ENCODE measurements around the gene MGRN1.

MGRN1 gene

DNA sequence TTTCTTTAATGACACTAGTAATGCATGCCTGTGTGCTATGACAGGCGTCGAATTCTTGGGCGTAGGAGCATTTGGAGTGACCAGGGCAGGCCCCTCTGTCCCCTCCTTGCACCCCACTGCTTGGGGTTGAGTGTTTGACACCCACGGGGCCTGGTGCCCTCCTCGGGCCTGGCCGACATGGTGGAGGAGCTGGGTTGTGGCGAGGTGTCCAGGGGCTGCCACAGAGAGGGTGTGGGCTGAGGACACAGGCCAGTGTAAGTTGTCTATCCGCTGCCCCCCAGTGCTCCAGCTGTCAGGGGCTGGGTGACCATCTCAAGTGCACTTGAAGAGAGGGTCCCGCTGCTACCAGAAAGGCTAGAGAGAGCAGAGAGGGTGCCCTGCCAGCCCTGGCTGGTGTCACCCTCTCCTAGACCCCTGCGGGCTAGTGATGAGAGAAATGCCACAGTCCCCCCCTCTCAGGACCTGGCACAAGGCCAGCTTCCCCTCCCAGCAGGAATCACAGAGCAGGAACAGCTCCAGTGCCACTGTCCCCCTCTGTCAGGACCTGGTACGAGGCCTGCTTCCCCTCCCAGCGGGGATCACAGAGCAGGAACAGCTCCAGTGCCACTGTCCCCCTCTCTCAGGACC, 30.5 kb downstream of the MGRN1 start:
- DNase-seq = no peak

- DNase-seq = no peak
These were observed 31.2 kb downstream of the MGRN1 start for GRCh38 chr16:4655801-4656200.

- no peak for DNase-seq
These were observed 31.6 kb downstream of the MGRN1 start for GRCh38 chr16:4656221-4656620.

DNA sequence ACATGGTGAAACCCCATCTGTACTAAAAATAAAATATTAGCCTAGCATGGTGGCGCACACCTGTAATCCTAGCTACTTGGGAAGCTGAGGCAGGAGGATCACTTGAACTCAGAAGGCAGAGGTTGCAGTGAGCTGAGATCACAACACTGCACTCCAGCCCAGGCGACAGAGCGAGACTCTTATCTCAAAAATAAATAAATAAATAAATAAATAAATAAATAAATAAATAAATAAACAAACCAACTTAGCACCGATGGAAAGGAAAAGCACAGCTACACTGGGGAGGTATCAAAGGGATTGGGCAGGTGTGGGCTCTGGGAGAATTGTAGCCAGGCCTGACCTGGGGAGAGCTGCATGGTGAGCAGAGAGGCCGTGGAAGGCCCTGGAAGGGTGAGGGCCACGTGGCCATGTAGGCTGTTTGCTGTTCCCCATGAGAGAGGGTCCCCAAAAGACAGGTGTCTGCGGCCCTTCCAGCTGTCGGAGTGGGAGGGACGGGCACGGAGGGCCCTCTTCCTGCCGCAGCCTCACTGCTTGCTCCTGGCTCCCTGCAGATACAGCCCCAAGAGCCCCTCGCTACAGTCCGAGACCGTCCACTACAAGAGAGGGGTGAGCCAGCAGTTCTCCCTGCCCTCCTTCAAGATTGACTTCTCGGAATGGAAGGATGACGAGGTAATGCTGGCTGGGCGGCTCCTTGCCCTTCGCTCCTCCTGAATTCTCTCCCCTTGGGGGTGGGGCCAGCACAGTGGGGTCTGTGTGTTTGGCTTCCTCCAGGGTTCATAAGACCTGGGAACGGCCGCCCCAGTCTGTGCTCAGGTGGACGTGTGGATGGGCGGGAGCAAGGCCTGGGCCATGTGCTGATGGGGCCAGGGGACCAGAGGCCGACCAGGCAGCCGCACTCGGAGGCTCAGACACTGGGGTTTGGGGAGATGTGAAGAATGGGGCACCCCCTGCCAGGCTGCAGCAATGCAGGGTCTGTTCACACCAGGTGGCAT, 32.4 kb downstream of the MGRN1 start:
- no peak for DNase-seq

DNA sequence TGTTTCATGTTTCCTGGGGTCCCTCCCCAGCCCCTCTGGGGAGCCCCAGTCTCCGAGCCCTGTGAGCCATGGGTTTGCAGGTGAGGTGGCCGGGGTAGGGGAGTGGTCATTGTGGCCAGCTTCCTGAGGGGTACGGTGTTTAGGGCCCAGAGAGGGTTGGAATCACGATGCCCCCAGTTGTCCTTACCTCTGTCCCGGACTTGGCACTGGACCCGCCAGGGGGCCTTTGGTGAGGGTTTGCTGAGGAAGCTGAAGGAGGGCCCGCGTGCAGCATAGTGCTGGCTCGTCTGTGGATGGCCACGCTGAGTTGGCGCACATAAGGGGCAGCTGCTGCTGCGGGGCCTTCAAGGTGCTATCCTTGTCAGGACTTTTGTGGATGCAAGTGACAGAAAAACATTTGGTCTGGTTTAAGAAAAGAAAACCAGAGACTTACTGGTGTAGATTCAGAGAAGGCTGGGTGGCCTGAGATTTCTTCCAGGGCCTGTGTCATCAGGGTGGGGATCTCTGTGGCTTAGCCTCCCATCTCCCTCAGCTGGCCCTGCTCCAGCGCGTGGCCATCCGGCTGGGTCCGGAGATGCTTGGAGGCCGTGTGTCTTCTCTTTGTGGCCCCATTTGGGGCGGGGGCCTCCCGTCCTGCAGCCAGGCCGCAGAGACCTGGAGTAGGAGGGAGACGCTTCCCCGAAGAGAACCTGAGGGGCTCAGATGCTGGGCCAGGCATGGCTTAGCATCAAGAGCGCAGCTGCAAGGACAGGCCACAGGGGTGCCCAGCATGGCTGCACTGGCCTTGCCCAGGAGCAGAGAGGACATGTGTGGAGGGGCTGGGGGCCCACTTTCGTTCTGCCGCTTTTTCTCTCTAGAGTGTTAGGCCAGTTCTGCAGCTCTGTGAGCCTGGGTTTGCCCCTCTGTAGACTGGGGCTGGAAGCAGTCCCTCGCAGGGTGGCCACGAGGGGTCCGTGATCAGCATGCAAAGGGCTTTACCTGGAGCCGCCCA, 35.0 kb downstream of the MGRN1 start:
- DNase-seq = no peak

DNA sequence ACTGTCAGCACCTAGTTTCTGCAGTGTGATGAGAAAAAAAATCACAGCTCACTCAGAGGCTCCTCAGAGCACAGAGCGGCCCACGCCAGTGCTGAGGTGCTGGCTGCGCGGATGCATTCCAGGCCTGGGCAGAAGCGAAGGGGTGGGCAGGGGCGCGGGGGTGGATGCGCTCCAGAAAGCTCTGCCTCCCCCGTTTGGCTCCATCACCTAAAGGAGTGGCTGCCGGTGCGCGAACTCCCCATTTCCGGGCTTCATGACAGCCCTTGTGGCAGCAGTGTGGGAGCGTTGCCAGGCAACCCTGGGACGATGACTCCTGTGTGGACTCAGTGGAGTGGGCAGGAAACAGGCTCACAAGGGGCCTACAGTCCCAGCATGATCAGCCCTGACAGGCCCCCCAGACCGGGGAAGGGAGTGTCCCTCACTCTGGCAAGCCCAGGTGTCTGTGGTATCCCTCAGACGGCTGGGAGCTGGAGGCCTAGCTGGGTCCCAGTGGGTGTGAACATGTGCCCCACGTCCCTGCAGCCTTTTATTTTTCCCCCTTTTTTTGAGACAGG, 35.9 kb downstream of the MGRN1 start:
- DNase-seq = peak; percentile 28

DNA sequence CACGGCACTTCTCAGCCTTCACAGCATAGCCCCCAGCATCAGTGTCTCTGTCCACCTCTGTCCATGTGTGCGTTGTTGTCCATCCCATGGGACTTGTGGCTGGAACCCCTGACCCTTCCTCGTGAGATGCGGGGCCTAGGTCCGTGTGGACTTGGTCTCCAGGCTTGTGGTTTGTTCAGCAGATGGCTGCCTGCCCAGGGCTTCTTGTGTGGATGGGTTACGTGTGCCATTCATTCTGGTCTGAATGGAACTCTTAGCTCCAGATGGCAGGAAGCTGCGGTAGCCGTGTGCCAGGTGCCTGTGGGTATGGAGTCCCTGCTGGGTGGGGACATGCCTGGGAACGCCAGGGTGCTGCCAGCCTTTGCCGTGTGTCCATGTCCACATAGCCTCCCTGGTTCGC, 37.0 kb downstream of the MGRN1 start:
- peak; percentile 37 for DNase-seq

DNA sequence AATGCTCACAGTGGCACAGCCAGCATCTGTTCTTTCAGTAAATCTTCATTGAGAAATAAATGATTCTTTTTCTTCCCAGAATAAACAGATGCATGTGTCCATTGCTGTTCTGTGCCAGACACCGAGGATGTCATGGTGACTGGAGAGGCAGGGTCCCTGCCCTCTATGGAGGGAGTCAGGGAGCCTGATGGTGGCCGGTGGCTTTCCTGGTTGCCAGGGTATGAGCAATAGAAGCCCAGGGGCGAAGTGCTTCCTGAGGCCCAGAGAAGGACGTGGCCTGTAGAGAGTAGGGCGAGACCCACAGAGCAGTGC, 38.8 kb downstream of the MGRN1 start:
- DNase-seq = no peak

DNA sequence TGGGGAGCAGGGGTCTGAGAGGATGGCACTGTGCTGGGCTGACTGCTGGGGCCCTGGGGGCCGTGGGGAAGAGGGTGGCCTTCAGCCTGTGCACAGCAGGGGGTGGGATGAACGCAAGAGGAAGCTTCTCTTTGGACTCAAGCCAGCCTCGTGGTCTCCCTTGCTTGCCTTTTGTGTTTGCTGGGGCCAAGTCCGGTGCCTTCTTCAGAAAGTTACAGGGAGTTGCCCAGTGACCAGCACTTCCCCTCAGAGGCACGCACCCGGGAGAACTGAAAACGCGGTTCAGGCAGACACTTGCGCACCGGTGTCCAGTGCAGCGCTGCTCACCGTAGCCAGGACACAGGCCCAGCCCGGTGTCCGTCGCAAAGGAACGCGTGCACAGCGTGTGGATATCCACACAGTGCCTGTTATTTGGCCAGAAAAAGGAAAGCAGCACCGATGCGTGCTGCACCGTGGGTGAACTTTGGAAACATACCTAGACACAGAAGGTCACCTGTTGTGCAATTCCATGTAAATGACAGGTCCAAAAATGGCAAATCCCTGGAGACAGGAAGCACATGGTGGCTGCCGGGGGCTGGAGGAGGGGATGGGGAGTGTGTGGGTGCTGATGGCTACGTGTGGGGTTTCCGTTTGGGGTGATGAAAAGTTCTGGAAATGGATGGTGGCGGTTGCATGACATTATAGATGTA, 39.3 kb downstream of the MGRN1 start:
- DNase-seq = peak; percentile 54

- no peak for DNase-seq
These were observed 40.2 kb downstream of the MGRN1 start for GRCh38 chr16:4664538-4665418.

DNA sequence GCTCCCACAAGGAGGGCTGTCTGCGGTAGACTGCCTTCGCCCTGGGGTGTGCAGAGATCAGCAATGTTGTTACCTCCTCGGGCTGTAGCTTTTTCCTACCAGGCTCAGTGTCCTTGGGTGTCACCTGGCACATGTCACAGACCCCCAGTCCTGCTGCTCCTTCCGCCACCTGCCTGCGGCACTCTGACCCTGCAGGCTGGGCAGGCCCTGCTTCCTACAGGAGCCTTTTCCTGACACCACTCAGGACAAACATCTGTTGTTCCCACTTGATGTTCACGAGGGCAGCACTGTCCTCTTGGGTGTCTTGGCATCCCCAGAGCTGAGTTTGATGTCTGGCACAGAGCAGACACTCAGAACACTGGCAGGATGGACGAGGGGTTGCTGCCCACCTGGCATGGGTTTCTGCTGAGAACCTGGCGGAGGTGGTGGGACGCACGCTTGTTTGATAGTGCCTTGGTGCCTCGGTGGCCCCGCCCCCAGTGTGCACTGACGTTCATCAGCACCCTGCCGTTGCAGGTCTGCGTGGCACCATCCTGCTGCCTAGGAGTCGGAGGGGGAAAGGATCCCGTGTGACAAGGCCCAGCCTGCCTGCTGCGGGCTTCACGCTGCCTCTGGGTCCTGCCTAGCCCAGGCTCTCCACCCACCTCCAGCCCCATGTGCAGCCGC, 42.0 kb downstream of the MGRN1 start:
- no peak for DNase-seq

DNA sequence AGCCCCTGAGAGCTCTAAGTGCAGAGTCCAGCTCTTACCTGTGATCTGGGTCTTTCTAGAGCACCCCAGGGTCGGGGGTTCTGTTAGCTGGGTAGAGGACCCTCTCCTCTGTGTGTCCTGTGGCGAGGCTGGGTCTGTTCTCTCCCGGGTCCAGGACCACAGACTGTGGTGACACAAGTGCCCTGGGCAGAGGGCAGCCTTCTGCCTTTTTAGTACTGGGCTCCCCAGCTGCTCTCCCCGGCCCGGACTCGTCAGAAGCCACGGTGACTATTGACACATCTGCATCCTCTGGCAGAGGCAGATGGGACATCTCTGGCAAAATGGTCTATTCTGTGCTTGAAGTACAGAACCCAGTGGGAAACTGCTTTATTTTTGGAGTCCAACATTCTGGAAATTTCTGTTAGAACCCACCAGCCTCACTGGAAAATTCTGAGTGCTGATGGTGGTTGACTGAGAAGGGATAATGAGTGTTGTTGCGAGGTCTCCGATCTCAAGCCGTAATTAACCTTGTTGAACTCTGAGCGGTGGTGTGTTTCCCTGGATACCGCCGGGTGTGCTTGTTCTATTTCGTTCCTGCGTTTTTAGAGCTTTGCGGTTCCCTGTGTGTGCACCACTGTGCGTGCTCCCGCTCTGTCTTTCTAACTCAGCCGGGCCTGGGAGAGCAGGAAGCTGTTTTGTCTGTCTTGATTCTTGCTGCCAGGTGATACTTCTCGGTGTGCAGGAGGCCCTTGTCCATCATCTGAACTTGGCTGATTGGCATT, 42.8 kb downstream of the MGRN1 start:
- DNase-seq = no peak

GRCh38 chr16:4668313-4668960, 43.8 kb downstream of the MGRN1 start:
- no peak for DNase-seq

DNA sequence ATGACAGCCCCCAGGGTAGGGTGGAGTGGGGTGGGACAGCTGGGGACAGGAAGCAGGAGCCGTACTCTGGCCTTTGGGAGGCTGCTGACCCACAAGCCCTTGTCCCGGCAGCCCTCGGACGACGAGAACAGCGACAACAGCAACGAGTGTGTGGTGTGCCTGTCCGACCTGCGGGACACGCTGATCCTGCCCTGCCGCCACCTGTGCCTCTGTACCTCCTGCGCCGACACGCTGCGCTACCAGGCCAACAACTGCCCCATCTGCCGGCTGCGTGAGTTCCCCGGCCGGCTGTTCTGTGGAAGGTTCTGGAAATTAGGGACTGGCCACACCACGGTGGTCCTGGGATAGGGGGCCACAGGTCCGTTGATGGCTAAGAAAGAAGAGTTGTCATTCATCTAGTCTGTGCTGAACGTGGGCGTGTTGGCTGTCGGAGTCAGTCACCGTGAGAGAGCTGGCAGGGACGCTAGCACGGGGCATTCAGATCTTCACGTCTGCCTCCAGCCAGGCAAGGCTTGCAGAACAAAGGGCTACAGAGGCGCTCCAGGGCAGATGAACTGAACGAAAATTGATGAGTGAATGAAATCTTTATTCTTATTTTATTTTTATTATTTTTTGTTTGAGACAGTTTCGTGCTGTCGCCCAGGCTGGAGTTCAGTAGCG, 48.9 kb downstream of the MGRN1 start:
- peak; percentile 31 for DNase-seq

- DNase-seq = no peak
These were observed 50.4 kb downstream of the MGRN1 start for GRCh38 chr16:4674926-4675530.

DNA sequence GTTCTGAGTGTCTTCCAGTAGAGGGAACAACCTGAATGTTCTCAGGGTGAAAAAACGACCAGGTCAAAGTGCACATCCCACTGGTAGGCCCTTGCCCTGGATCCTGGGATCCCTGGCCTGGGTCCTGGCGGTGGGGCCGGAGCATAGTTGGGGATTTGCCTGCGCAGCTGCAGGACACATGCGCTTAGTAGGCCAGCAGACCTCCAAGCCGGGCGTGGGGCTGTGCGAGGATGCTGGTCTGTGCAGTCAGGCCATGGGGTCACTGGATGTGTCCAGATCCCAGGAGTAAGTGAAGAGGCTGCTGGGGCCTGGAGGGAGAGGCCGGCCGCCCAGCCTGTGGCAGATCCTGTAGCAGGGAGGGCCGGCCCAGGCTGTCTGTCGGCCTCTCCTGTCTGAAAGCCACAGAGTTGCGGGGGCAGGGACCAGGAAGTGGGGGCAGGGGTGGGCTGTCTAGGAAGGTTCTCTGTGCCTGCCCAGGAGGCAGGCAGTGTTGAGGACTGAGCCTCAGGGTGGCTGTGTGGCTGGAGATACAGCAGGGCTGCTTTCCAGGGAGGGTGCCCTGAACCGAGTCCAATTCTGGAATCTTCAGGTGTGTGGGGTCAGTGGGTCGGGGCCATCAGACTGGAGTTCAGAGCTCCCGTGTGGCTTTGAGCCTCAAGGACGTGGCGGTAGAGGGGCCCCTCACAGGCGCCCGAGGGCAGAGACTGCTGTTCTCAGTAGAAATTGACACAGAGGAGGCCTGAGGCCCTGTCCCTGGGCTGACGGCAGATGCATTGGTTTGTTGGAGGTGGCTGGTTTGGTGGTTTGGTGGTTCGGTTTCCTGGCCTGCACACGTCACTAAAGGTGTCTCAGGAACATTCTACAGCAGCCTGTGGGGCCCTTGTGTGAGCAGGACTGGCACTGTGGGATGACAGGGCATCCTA, 51.5 kb downstream of the MGRN1 start:
- no peak for DNase-seq

DNA sequence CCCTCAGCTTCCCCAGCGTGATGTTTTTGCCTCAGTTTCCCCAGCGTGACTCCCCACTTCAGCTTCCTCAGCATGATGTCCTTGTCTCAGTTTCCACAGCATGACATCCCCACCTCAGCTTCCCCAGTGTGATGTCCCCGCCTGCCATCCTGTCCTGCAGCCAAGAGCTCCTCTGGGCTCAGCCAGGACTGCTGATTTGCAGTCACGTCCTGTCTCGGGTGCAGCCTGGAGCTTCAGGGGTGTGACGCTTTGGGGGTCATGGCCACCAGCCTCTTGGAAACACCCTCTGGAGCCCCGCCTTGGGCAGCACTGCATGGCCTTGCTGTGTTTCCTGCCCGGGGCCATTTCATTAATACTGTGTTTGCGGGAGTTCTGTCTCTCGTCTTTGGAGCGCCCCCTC, 52.2 kb downstream of the MGRN1 start:
- DNase-seq = no peak

All from midbrain (tissue), 1 donor.